K562 (cell line): Measurements from ENCODE around the gene ARHGAP22.

ENCODE experiments used
- CHCHD3 ChIP-seq: fragments of 250-450 bp; sonication (Bioruptor Pico); IDR thresholded peaks from 2 replicates; pipeline ENCODE4 v2.1.2; 2022; ENCODE audit warnings: mild to moderate bottlenecking
- JUNB ChIP-seq: fragments of 450-650 bp; formaldehyde crosslinking; conservative IDR thresholded peaks from 2 replicates; pipeline ENCODE4 v1.4.0; 2020; ENCODE audit warnings: mild to moderate bottlenecking
- RAD21 ChIP-seq, 2 experiments: fragments of 250-450 bp in 1 of 2; fragments of 450-650 bp in 1 of 2; sonication (Bioruptor Pico) in 1 of 2; formaldehyde crosslinking in 1 of 2; IDR thresholded peaks in 1 of 2; conservative IDR thresholded peaks in 1 of 2; 2 replicates each; pipeline versions ENCODE4 v1.4.0 to v1.8.0; 2020 to 2022; ENCODE audit warnings: mild to moderate bottlenecking in 2 of 2, moderate library complexity in 1 of 2
- TF ChIP-seq, protein P1 (sequence below): IDR thresholded peaks from 3 replicates; pipeline ENCODE4 v1.6.1; 2011; ENCODE audit warnings: borderline replicate concordance, mild to moderate bottlenecking, moderate library complexity; ENCODE audit not compliant: insufficient read length; ENCODE audit errors: extremely low read depth
- TF ChIP-seq, protein P2 (sequence below): fragments of 250-450 bp; sonication (Bioruptor Pico); IDR thresholded peaks from 2 replicates; pipeline ENCODE4 v1.8.0; 2021; ENCODE audit warnings: moderate library complexity, mild to moderate bottlenecking, inconsistent platforms
- TF ChIP-seq, protein P3 (sequence below): fragments of 250-450 bp; sonication (Bioruptor Pico); IDR thresholded peaks from 2 replicates; pipeline ENCODE4 v1.5.0; 2021

DNA sequence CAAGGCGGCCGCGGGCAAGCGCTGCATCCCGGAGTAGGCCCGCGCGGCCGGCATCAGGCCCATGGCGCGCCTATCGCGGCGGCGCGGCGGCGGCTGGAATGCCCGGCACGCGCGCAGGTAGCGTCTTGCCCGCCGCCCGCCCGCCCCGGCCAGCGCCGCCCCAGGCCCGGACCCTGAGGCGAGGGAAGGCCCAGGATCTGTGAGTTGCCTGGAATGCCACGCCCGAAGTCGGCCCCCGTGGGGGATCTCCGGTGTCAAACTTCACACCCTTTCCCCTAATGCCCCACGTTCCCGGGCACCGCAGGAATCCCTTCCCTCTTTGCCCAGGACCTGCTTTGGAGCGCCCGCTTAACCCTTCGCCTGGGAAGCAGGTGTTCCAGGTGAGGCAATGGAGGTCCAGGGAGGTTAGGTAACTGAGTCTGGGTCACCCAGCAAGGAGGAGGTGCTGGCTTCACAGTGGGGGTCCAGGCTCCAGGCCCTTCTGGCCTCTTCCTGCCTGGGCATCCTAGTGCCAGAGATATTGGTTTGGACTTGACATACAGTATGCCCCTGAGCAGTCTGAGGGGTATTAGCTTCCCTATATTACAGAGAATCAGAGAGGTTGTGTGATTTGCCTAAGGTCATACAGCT is 138.1 kb downstream of the ARHGAP22 start:
- TF ChIP-seq, protein P1, sequence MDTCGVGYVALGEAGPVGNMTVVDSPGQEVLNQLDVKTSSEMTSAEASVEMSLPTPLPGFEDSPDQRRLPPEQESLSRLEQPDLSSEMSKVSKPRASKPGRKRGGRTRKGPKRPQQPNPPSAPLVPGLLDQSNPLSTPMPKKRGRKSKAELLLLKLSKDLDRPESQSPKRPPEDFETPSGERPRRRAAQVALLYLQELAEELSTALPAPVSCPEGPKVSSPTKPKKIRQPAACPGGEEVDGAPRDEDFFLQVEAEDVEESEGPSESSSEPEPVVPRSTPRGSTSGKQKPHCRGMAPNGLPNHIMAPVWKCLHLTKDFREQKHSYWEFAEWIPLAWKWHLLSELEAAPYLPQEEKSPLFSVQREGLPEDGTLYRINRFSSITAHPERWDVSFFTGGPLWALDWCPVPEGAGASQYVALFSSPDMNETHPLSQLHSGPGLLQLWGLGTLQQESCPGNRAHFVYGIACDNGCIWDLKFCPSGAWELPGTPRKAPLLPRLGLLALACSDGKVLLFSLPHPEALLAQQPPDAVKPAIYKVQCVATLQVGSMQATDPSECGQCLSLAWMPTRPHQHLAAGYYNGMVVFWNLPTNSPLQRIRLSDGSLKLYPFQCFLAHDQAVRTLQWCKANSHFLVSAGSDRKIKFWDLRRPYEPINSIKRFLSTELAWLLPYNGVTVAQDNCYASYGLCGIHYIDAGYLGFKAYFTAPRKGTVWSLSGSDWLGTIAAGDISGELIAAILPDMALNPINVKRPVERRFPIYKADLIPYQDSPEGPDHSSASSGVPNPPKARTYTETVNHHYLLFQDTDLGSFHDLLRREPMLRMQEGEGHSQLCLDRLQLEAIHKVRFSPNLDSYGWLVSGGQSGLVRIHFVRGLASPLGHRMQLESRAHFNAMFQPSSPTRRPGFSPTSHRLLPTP: no peak
- TF ChIP-seq, protein P2, sequence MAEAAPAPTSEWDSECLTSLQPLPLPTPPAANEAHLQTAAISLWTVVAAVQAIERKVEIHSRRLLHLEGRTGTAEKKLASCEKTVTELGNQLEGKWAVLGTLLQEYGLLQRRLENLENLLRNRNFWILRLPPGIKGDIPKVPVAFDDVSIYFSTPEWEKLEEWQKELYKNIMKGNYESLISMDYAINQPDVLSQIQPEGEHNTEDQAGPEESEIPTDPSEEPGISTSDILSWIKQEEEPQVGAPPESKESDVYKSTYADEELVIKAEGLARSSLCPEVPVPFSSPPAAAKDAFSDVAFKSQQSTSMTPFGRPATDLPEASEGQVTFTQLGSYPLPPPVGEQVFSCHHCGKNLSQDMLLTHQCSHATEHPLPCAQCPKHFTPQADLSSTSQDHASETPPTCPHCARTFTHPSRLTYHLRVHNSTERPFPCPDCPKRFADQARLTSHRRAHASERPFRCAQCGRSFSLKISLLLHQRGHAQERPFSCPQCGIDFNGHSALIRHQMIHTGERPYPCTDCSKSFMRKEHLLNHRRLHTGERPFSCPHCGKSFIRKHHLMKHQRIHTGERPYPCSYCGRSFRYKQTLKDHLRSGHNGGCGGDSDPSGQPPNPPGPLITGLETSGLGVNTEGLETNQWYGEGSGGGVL (CRISPR knock-in tag): no peak
- no peak for TF ChIP-seq JUNB (CRISPR knock-in tag)
- TF ChIP-seq CHCHD3 (CRISPR knock-in tag): no peak
- no peak for TF ChIP-seq RAD21 (CRISPR knock-in tag; conservative IDR thresholded peaks at IDR 0.05 in 1 of 2, IDR thresholded peaks at IDR 0.05 in 1 of 2)
- TF ChIP-seq, protein P3, sequence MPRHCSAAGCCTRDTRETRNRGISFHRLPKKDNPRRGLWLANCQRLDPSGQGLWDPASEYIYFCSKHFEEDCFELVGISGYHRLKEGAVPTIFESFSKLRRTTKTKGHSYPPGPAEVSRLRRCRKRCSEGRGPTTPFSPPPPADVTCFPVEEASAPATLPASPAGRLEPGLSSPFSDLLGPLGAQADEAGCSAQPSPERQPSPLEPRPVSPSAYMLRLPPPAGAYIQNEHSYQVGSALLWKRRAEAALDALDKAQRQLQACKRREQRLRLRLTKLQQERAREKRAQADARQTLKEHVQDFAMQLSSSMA (CRISPR knock-in tag): no peak
